IPS-15b (cell line): ENCODE results near the gene LASP1.

Source experiments
- H3K27me3 ChIP-seq: one replicate; pipeline ENCODE4 v1.6.1; 2013; ENCODE audit warnings: low read length; ENCODE audit not compliant: control insufficient read depth, insufficient read depth
- H3K36me3 ChIP-seq: one replicate; pipeline ENCODE4 v1.6.1; 2013; ENCODE audit warnings: low read length; ENCODE audit not compliant: control insufficient read depth, insufficient read depth
- H3K4me1 ChIP-seq: one replicate; pipeline ENCODE4 v1.6.1; 2013; ENCODE audit warnings: mild to moderate bottlenecking, low read length; ENCODE audit not compliant: control insufficient read depth, insufficient read depth
- H3K4me3 ChIP-seq: one replicate; pipeline ENCODE4 v1.5.1; 2013; ENCODE audit warnings: low read depth, low read length
- H3K9ac ChIP-seq: one replicate; pipeline ENCODE4 v1.6.1; 2013; ENCODE audit warnings: low read depth, mild to moderate bottlenecking, low read length
- H3K9me3 ChIP-seq: one replicate; pipeline ENCODE4 v1.6.1; 2013; ENCODE audit warnings: mild to moderate bottlenecking, low read length; ENCODE audit not compliant: control insufficient read depth, insufficient read depth

The LASP1 gene

GRCh38 chr17:38883592-38884526 is 14.0 kb downstream of the LASP1 start:
- Histone ChIP-seq H3K4me1 (peaks cover 37% of the 10 kb centered on the region), H3K9me3 (no peaks in the 10 kb centered on the region), H3K27me3 (no peaks in the 10 kb centered on the region), H3K4me3 (no peak overlapping the region), H3K9ac (no peak overlapping the region), H3K36me3 (peaks cover 14% of the 10 kb centered on the region)

GRCh38 chr17:38885044-38885727 is 15.3 kb downstream of the LASP1 start:
- H3K9ac ChIP-seq, result no peak overlapping the region
- no peaks in the 10 kb centered on the region for H3K9me3 ChIP-seq
- H3K4me1 ChIP-seq, result peaks cover 29% of the 10 kb centered on the region
- H3K4me3 ChIP-seq, result no peak overlapping the region
- H3K27me3 ChIP-seq, result no peaks in the 10 kb centered on the region
- peaks cover 14% of the 10 kb centered on the region for H3K36me3 ChIP-seq

- Histone ChIP-seq H3K9ac (no peak overlapping the region), H3K27me3 (no peaks in the 10 kb centered on the region), H3K9me3 (no peaks in the 10 kb centered on the region), H3K4me3 (no peak overlapping the region), H3K4me1 (peaks cover 25% of the 10 kb centered on the region), H3K36me3 (peaks cover 14% of the 10 kb centered on the region)
Measured at GRCh38 chr17:38885728-38886642, 16.1 kb downstream of the LASP1 start.

- Histone ChIP-seq H3K27me3 (no peaks in the 10 kb centered on the region), H3K4me3 (no peak overlapping the region), H3K9me3 (no peaks in the 10 kb centered on the region), H3K4me1 (peaks cover 21% of the 10 kb centered on the region), H3K36me3 (peaks cover 14% of the 10 kb centered on the region), H3K9ac (no peak overlapping the region)
Measured at GRCh38 chr17:38886643-38887010, 16.8 kb downstream of the LASP1 start.

- Histone ChIP-seq H3K9ac (no peak overlapping the region), H3K4me1 (peaks cover 12% of the 10 kb centered on the region), H3K9me3 (no peaks in the 10 kb centered on the region), H3K27me3 (no peaks in the 10 kb centered on the region), H3K4me3 (no peak overlapping the region), H3K36me3 (peaks cover 21% of the 10 kb centered on the region)
Measured at GRCh38 chr17:38888842-38889241, 19.0 kb downstream of the LASP1 start.

- H3K9ac ChIP-seq, result no peak overlapping the region
- peaks cover 12% of the 10 kb centered on the region for H3K4me1 ChIP-seq
- H3K36me3 ChIP-seq, result peaks cover 21% of the 10 kb centered on the region
- no peaks in the 10 kb centered on the region for H3K9me3 ChIP-seq
- no peaks in the 10 kb centered on the region for H3K27me3 ChIP-seq
- H3K4me3 ChIP-seq, result no peak overlapping the region
Measured at GRCh38 chr17:38889745-38890409, 20.0 kb downstream of the LASP1 start.

- Histone ChIP-seq H3K4me1 (peaks cover 7% of the 10 kb centered on the region), H3K4me3 (no peak overlapping the region), H3K9me3 (no peaks in the 10 kb centered on the region), H3K9ac (no peak overlapping the region), H3K36me3 (peaks cover 16% of the 10 kb centered on the region), H3K27me3 (no peaks in the 10 kb centered on the region)
Measured at GRCh38 chr17:38890410-38890746, 20.5 kb downstream of the LASP1 start.

- Histone ChIP-seq H3K4me1 (no peaks in the 10 kb centered on the region), H3K4me3 (no peak overlapping the region), H3K36me3 (peaks cover 17% of the 10 kb centered on the region), H3K27me3 (no peaks in the 10 kb centered on the region), H3K9me3 (no peaks in the 10 kb centered on the region), H3K9ac (no peak overlapping the region)
Measured at GRCh38 chr17:38891441-38891840, 21.6 kb downstream of the LASP1 start.

GRCh38 chr17:38892083-38892482 is 22.2 kb downstream of the LASP1 start:
- no peak overlapping the region for H3K9ac ChIP-seq
- H3K4me1 ChIP-seq, result no peaks in the 10 kb centered on the region
- no peaks in the 10 kb centered on the region for H3K9me3 ChIP-seq
- H3K27me3 ChIP-seq, result no peaks in the 10 kb centered on the region
- H3K4me3 ChIP-seq, result no peak overlapping the region
- H3K36me3 ChIP-seq, result peaks cover 19% of the 10 kb centered on the region

- Histone ChIP-seq H3K4me1 (no peaks in the 10 kb centered on the region), H3K9me3 (no peaks in the 10 kb centered on the region), H3K9ac (no peak overlapping the region), H3K27me3 (no peaks in the 10 kb centered on the region), H3K36me3 (peaks cover 25% of the 10 kb centered on the region), H3K4me3 (no peak overlapping the region)
Measured at GRCh38 chr17:38892620-38893019, 22.8 kb downstream of the LASP1 start.

GRCh38 chr17:38893113-38893512 is 23.3 kb downstream of the LASP1 start:
- H3K9me3 ChIP-seq, result no peaks in the 10 kb centered on the region
- no peak overlapping the region for H3K4me3 ChIP-seq
- H3K9ac ChIP-seq, result no peak overlapping the region
- peaks cover 27% of the 10 kb centered on the region for H3K36me3 ChIP-seq
- no peaks in the 10 kb centered on the region for H3K27me3 ChIP-seq
- H3K4me1 ChIP-seq, result no peaks in the 10 kb centered on the region
